Hepatic stellate cell (primary cell): ENCODE results near the gene CELSR1.

Source experiments
- DNase-seq: peaks from one replicate; pipeline ENCODE4 v3.0.0; 2011; ENCODE audit warnings: low spot score

The CELSR1 gene

GRCh38 chr22:46442217-46442853, 95.1 kb downstream of the CELSR1 start:
- DNase-seq: no peak

- DNase-seq: no peak
These were observed 97.6 kb downstream of the CELSR1 start for GRCh38 chr22:46439576-46440465.

- no peak for DNase-seq
These were observed 98.3 kb downstream of the CELSR1 start for GRCh38 chr22:46439111-46439510.

GRCh38 chr22:46437671-46438440, 99.6 kb downstream of the CELSR1 start:
- DNase-seq: no peak

GRCh38 chr22:46436595-46437175, 100.7 kb downstream of the CELSR1 start:
- DNase-seq: no peak

- no peak for DNase-seq
These were observed 104.1 kb downstream of the CELSR1 start for GRCh38 chr22:46433318-46433717.

GRCh38 chr22:46432164-46433068, 105.0 kb downstream of the CELSR1 start:
- peak; percentile 38 for DNase-seq

GRCh38 chr22:46430961-46431838, 106.2 kb downstream of the CELSR1 start:
- DNase-seq: no peak

GRCh38 chr22:46429325-46429853, 108.0 kb downstream of the CELSR1 start:
- no peak for DNase-seq

GRCh38 chr22:46428602-46429324, 108.7 kb downstream of the CELSR1 start:
- DNase-seq: no peak

- no peak for DNase-seq
These were observed 109.2 kb downstream of the CELSR1 start for GRCh38 chr22:46428171-46428570.

- peak; percentile 77 for DNase-seq
These were observed 112.4 kb downstream of the CELSR1 start for GRCh38 chr22:46425016-46425415.

- no peak for DNase-seq
These were observed 112.9 kb downstream of the CELSR1 start for GRCh38 chr22:46424496-46424895.

GRCh38 chr22:46422896-46423295, 114.5 kb downstream of the CELSR1 start:
- DNase-seq: no peak

GRCh38 chr22:46421267-46421666, 116.2 kb downstream of the CELSR1 start:
- DNase-seq: no peak

GRCh38 chr22:46419754-46420571, 117.5 kb downstream of the CELSR1 start:
- DNase-seq: no peak

GRCh38 chr22:46418827-46419226, 118.6 kb downstream of the CELSR1 start:
- no peak for DNase-seq

GRCh38 chr22:46417769-46418168, 119.7 kb downstream of the CELSR1 start:
- no peak for DNase-seq
